Measurements from ENCODE around the gene DNAH7. TPM values are rescaled to one million over a fixed set of nuclear protein-coding genes. Genes with fewer than 3 reads are reported as not detected.

The DNAH7 gene
- total RNA-seq, 2 donors from 2014 or later = 1.1 to 1.5 TPM

DNA sequence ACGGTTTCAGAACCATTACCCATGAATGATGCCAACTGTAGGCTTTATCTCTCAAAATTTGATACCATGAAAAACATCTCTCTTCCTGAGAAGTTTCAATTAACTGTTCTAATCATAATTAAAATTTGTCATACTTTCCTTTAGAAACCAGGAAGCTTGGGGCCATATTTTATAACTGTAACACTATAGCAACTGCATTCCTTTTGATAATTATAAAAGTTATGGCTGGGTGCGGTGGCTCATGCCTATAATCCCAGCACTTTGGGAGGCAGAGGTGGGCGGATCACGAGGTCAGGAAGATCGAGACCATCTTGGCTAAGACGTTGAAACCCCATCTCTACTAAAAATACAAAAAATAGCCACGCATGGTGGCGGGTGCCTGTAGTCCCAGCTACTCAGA is 70.6 kb downstream of the DNAH7 start:
- Mint-ChIP-seq H3K27ac (no peak overlapping the region), H3K36me3 (ENCODE audit: low read depth) (no peaks in the 10 kb centered on the region), H3K4me1 (no peaks in the 10 kb centered on the region), H3K9me3 (no peaks in the 10 kb centered on the region), H3K4me3 (no peak overlapping the region), H3K27me3 (ENCODE audit: insufficient read depth) (no peaks in the 10 kb centered on the region)
- Histone ChIP-seq H3K4me1 (ENCODE audit: control insufficient read depth, insufficient read depth, low read length) (no peaks in the 10 kb centered on the region), H3K27ac (ENCODE audit: low read depth, low read length) (no peak overlapping the region), H3K9me3 (ENCODE audit: control insufficient read depth, low read length) (no peaks in the 10 kb centered on the region), H3K9ac (ENCODE audit: extremely low read depth, low read length, poor library complexity, severe bottlenecking) (no peak overlapping the region), H3K4me3 (ENCODE audit: low read length) (no peak overlapping the region), H3K27me3 (ENCODE audit: control insufficient read depth, insufficient read depth, low read length, poor library complexity, severe bottlenecking) (no peaks in the 10 kb centered on the region), H3K36me3 (ENCODE audit: control insufficient read depth, insufficient read depth, low read length) (no peaks in the 10 kb centered on the region)
- TF ChIP-seq, protein P1, sequence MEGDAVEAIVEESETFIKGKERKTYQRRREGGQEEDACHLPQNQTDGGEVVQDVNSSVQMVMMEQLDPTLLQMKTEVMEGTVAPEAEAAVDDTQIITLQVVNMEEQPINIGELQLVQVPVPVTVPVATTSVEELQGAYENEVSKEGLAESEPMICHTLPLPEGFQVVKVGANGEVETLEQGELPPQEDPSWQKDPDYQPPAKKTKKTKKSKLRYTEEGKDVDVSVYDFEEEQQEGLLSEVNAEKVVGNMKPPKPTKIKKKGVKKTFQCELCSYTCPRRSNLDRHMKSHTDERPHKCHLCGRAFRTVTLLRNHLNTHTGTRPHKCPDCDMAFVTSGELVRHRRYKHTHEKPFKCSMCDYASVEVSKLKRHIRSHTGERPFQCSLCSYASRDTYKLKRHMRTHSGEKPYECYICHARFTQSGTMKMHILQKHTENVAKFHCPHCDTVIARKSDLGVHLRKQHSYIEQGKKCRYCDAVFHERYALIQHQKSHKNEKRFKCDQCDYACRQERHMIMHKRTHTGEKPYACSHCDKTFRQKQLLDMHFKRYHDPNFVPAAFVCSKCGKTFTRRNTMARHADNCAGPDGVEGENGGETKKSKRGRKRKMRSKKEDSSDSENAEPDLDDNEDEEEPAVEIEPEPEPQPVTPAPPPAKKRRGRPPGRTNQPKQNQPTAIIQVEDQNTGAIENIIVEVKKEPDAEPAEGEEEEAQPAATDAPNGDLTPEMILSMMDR (conservative IDR thresholded peaks at IDR 0.05) = no peak
- DNase-seq = no peak
- 89 to 92% methylated on average over 8 of the region's 8 CpGs for WGBS, 2 experiments (ENCODE audit: insufficient coverage in 1 of 2, insufficient read length in 1 of 2)

GRCh38 chr2:195995499-195995898 is 73.1 kb downstream of the DNAH7 start:
- Mint-ChIP-seq H3K36me3 (ENCODE audit: low read depth) (no peaks in the 10 kb centered on the region), H3K27me3 (ENCODE audit: insufficient read depth) (no peaks in the 10 kb centered on the region), H3K4me1 (no peaks in the 10 kb centered on the region), H3K27ac (no peak overlapping the region), H3K4me3 (no peak overlapping the region), H3K9me3 (no peaks in the 10 kb centered on the region)
- TF ChIP-seq, protein P1 (conservative IDR thresholded peaks at IDR 0.05) = no peak
- no peaks in the 10 kb centered on the region for H3K36me3 ChIP-seq (ENCODE audit: control insufficient read depth, insufficient read depth, low read length)
- no peaks in the 10 kb centered on the region for H3K9me3 ChIP-seq (ENCODE audit: control insufficient read depth, low read length)
- no peak overlapping the region for H3K9ac ChIP-seq (ENCODE audit: extremely low read depth, low read length, poor library complexity, severe bottlenecking)
- 88 to 100% methylated on average over 1 to 6 of the region's 6 CpGs for WGBS, 2 experiments (ENCODE audit: insufficient coverage in 1 of 2, insufficient read length in 1 of 2)
- no peak overlapping the region for H3K4me3 ChIP-seq (ENCODE audit: low read length)
- DNase-seq = no peak
- H3K27me3 ChIP-seq (ENCODE audit: control insufficient read depth, insufficient read depth, low read length, poor library complexity, severe bottlenecking) = no peaks in the 10 kb centered on the region
- H3K4me1 ChIP-seq (ENCODE audit: control insufficient read depth, insufficient read depth, low read length) = no peaks in the 10 kb centered on the region
- H3K27ac ChIP-seq (ENCODE audit: low read depth, low read length) = no peak overlapping the region

DNA sequence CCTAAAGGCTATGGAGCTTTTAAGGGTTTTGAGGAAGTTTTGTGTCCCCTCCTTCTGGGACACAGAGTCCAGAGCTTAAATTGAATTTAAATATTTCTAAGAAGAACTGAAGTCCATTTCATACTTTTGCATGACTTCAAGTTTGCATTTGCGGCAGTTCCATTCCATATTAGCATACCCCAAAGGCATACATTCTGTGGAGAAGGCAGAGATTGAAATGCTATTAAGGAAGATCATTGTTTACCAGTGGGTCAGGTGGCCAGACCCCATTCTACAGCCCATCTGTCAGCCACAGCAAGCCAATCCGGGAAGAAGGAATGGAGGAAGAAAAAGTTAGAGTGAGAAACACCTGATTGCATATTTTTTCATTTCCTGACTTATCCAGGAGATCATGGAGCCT is 75.0 kb downstream of the DNAH7 start:
- Mint-ChIP-seq H3K4me1 (no peaks in the 10 kb centered on the region), H3K9me3 (no peaks in the 10 kb centered on the region), H3K4me3 (no peak overlapping the region), H3K27ac (no peak overlapping the region), H3K27me3 (ENCODE audit: insufficient read depth) (no peaks in the 10 kb centered on the region), H3K36me3 (ENCODE audit: low read depth) (no peaks in the 10 kb centered on the region)
- Histone ChIP-seq H3K9me3 (ENCODE audit: control insufficient read depth, low read length) (no peaks in the 10 kb centered on the region), H3K36me3 (ENCODE audit: control insufficient read depth, insufficient read depth, low read length) (no peaks in the 10 kb centered on the region), H3K9ac (ENCODE audit: extremely low read depth, low read length, poor library complexity, severe bottlenecking) (no peak overlapping the region), H3K4me1 (ENCODE audit: control insufficient read depth, insufficient read depth, low read length) (no peaks in the 10 kb centered on the region), H3K27me3 (ENCODE audit: control insufficient read depth, insufficient read depth, low read length, poor library complexity, severe bottlenecking) (no peaks in the 10 kb centered on the region), H3K27ac (ENCODE audit: low read depth, low read length) (no peak overlapping the region), H3K4me3 (ENCODE audit: low read length) (no peak overlapping the region)
- DNase-seq = no peak
- TF ChIP-seq, protein P1 (conservative IDR thresholded peaks at IDR 0.05) = no peak
- 94% methylated on average over 2 of the region's 2 CpGs; no CpG with 5 or more reads in 1 of the 2 experiments for WGBS, 2 experiments (ENCODE audit: insufficient coverage in 1 of 2, insufficient read length in 1 of 2)

Data from endodermal cell (in vitro differentiated cells).